ENCODE data around the gene OR5H6.

The OR5H6 gene

DNA sequence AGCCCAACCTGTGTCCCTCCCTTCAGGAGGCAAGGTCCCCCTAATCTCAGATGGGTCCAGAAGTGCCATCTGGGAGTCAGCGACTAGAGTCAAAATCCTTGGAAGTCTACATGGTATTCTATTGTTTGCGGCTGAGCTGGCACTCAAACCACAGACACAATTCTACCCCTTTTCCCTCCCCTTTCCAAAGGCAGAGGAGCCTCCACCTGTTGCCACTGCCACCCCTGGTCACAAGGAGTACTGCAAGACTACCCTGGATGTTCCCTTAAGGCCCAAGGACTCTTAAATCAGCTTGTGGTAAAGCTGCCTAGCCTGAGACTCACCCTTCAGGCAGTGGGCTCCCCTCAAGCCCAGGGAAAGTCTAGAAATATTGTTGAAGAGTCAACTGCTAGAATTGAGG, 4.3 kb upstream of the OR5H6 start:
- no peak overlapping the region for H3K4me3 ChIP-seq
- no peaks in the 10 kb centered on the region for H3K4me1 ChIP-seq
- H3K36me3 ChIP-seq = no peaks in the 10 kb centered on the region
- no peak overlapping the region for H3K9ac ChIP-seq
- H3K9me3 ChIP-seq (replicated peaks in 1 of 11) = peaks cover 0 to 6% (median 0%) of the 10 kb centered on the region in 11 experiments; a peak in 1 of 22 replicates
- no peaks in the 10 kb centered on the region for H3K27me3 ChIP-seq
- H4K20me1 ChIP-seq = no peaks in the 10 kb centered on the region
- H3K27ac ChIP-seq = no peak overlapping the region
- no peak overlapping the region for H3K4me2 ChIP-seq
- no peak for TF ChIP-seq Cebpa-rat (IDR thresholded peaks at IDR 0.05)

DNA sequence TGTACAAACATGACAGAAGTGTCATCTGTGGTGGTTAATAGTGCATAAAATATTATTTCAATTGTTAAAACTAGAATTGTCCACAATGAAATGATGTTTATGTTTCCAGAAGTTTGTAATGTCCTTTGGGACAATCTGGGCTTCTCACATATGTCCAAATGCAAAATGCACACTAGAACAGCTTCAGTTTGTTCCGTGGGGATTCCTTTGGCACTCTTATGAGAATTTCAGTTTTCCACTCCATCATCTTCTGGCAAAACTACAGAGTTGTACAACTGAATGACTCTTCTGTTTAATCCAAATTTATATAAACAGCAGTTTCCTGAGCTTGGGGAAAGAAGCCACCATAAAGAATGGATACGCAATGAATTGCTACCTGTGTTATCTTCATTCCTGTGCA, 2.0 kb upstream of the OR5H6 start:
- H3K4me2 ChIP-seq = no peak overlapping the region
- H3K4me1 ChIP-seq = no peaks in the 10 kb centered on the region
- TF ChIP-seq Cebpa-rat (IDR thresholded peaks at IDR 0.05) = no peak
- no peaks in the 10 kb centered on the region for H4K20me1 ChIP-seq
- no peak overlapping the region for H3K4me3 ChIP-seq
- H3K36me3 ChIP-seq = no peaks in the 10 kb centered on the region
- no peak overlapping the region for H3K27ac ChIP-seq
- H3K9ac ChIP-seq = no peak overlapping the region
- H3K27me3 ChIP-seq = no peaks in the 10 kb centered on the region
- H3K9me3 ChIP-seq (replicated peaks in 1 of 11) = peaks cover 0 to 6% (median 0%) of the 10 kb centered on the region in 11 experiments; a peak in 1 of 22 replicates

DNA sequence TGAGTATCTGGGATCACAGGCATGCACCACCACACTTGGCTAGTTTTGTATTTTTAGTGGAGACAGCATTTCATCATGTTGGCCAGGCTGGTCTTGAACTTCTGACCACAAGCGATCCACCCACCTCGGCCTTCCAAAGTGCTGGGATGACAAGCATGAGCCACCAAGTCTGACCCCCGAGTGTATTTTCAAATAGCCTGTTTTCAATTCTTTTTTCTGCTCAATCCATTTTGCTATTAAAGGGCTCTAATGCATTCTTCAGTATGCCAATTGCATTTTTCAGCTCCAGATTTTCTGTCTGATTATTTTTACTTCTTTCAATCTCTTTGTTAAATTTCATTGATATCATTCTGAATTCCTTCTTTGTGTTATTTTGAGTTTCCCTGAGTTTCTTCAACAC, 5.8 kb downstream of the OR5H6 start:
- Histone ChIP-seq H3K4me2 (no peak overlapping the region), H3K36me3 (no peaks in the 10 kb centered on the region), H3K9ac (no peak overlapping the region), H3K4me1 (no peaks in the 10 kb centered on the region), H3K9me3 (replicated peaks in 1 of 11) (peaks cover 21 to 33% (median 24%) of the 10 kb centered on the region in 11 experiments), H3K27ac (no peak overlapping the region), H3K27me3 (no peaks in the 10 kb centered on the region), H4K20me1 (no peaks in the 10 kb centered on the region), H3K4me3 (no peak overlapping the region)
- TF ChIP-seq Cebpa-rat (IDR thresholded peaks at IDR 0.05) = no peak

DNA sequence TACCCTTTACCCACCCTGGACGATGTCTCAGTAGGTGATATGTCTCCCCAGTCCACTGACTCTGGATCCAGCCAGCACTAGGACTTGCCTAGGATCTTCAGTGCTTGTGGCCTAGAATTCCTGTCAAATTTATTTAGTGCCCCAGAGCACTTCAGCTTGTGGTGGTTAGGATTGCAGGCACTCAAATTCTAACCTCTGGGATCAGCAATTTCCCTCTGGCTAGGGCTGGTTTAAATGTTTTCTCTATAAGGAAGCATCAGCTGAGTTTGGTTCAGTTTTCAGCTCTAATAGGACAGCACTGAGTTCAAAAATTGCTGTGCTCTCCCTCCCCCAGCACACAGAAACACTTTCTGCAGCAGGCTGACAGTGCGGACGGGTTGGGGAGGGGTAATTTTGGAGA, 8.1 kb downstream of the OR5H6 start:
- no peaks in the 10 kb centered on the region for H3K4me1 ChIP-seq
- H3K27me3 ChIP-seq = no peaks in the 10 kb centered on the region
- no peaks in the 10 kb centered on the region for H3K36me3 ChIP-seq
- TF ChIP-seq Cebpa-rat (IDR thresholded peaks at IDR 0.05) = no peak
- no peak overlapping the region for H3K9ac ChIP-seq
- no peak overlapping the region for H3K4me3 ChIP-seq
- H3K4me2 ChIP-seq = no peak overlapping the region
- H3K9me3 ChIP-seq (replicated peaks in 1 of 11) = peaks cover 26 to 41% (median 31%) of the 10 kb centered on the region in 11 experiments
- no peaks in the 10 kb centered on the region for H4K20me1 ChIP-seq
- H3K27ac ChIP-seq = no peak overlapping the region

DNA sequence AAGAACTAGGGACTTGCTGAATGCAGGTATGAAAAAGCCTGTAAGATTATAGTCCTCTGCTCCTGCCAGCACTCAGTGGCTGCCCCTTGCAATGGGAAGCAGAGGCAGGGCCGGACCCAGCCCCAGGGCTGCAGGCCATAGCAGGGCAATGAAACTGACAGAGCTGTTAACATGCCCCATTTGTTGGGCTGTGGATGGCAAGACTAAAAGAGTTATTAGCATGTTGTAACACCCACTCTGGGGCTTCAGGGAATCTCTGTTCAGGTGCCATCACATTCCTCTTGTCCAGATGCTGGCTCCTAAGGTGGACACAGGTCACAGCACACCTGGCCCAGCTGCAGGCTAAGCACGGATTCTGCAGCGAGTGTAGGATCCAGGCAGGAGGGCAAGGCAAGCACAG, 10.9 kb downstream of the OR5H6 start:
- Histone ChIP-seq H3K4me3 (no peak overlapping the region), H3K4me2 (no peak overlapping the region), H3K27ac (no peak overlapping the region), H3K4me1 (no peaks in the 10 kb centered on the region), H3K9me3 (replicated peaks in 1 of 11) (peaks cover 20 to 30% (median 25%) of the 10 kb centered on the region in 11 experiments), H4K20me1 (no peaks in the 10 kb centered on the region), H3K27me3 (no peaks in the 10 kb centered on the region), H3K36me3 (no peaks in the 10 kb centered on the region), H3K9ac (no peak overlapping the region)
- TF ChIP-seq Cebpa-rat (IDR thresholded peaks at IDR 0.05) = no peak

DNA sequence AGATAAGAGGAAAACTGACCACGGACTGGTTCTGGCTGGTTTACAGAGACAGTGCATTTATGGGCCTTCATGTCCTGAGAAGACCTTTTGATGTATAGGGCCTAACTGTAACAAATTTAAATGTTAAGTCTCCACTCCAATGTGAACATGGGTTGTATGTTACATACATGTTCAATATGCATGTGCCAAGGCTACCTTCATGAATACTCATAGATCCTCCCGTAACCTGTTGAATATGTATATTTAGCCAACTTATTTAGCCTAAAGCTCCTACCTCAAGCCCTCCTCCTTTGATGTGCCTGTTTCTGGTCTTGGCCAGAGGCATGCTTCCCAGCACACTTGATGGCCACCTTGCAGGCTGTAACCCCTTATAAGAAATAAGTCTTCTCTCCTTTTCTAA, 18.2 kb downstream of the OR5H6 start, which contains the start of gene OR5H2:
OR5H2 (plus strand) TSS at position 301 of the 400 bp plus-strand sequence. CDS start 398 bp downstream, outside the sequence.
- Histone ChIP-seq H3K9me3 (replicated peaks in 1 of 11) (no peaks in the 10 kb centered on the region), H3K27ac (no peak within 1 kb of the TSS), H3K36me3 (no peaks in the 10 kb centered on the region), H3K4me2 (no peak within 1 kb of the TSS), H3K4me3 (no peak within 1 kb of the TSS), H3K27me3 (no peaks in the 10 kb centered on the region), H4K20me1 (no peaks in the 10 kb centered on the region), H3K9ac (no peak within 1 kb of the TSS), H3K4me1 (no peaks in the 10 kb centered on the region)
- no peak for TF ChIP-seq Cebpa-rat (IDR thresholded peaks at IDR 0.05)

DNA sequence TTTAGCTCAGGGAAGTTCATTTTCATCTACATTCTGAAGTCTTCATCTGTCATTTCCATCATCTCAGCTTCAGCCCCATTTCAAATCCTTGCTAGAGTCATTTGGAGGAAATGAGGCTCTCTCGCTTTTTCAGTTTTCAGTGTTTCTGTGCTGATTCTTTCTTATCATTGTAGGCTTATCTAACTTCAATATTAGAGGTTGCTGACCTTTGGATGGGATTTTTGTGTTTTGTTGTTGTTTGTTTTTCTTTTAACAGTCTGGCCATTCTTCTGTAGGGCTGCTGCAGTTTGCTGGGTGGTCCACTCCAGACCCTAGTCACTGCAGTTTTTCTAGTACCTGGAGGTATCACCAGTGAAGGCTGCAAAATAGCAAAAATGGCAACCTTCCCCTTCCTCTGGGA, 26.9 kb downstream of the OR5H6 start:
- H3K4me2 ChIP-seq = no peak overlapping the region
- H3K27me3 ChIP-seq = no peaks in the 10 kb centered on the region
- H3K4me3 ChIP-seq = no peak overlapping the region
- no peaks in the 10 kb centered on the region for H3K36me3 ChIP-seq
- H4K20me1 ChIP-seq = no peaks in the 10 kb centered on the region
- no peak overlapping the region for H3K27ac ChIP-seq
- peaks cover 0 to 7% (median 0%) of the 10 kb centered on the region in 11 experiments; a peak in 2 of 22 replicates for H3K9me3 ChIP-seq (replicated peaks in 1 of 11)
- H3K4me1 ChIP-seq = no peaks in the 10 kb centered on the region
- no peak overlapping the region for H3K9ac ChIP-seq
- no peak for TF ChIP-seq Cebpa-rat (IDR thresholded peaks at IDR 0.05)

DNA sequence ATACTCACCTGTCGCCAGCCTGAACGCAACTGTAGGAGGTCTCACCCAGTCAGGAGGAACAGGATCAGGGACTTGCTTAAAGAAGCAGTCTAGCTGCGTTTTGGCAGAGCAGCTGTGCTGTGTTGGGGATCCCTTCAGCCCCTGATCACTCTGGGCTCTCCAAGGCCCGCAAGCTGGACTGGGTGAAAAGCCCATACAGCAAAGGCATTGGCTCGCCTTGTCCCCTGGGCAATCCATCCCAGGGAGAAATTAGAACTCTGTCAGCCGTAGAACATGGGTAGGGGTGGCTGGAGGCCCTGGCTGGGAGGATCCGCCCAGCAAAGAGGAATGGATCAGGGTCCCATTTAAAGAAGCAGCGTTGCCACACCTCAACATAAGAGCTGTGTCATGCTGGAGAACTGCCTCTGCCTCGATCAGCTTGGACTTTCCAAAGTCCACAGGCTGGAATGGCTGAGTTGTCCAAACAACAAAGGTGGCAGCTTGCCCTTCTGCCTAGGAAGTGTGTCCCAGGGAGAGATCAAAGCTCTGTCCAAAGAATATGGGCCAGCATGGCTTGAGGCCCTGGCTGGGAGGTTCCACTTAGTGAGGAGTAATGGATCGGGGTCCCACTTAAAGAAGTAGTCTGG, 27.4 kb downstream of the OR5H6 start:
- peaks cover 0 to 7% (median 0%) of the 10 kb centered on the region in 11 experiments; a peak in 2 of 22 replicates for H3K9me3 ChIP-seq (replicated peaks in 1 of 11)
- no peaks in the 10 kb centered on the region for H3K27me3 ChIP-seq
- no peak overlapping the region for H3K27ac ChIP-seq
- H3K4me2 ChIP-seq = no peak overlapping the region
- H3K9ac ChIP-seq = no peak overlapping the region
- no peaks in the 10 kb centered on the region for H3K36me3 ChIP-seq
- H4K20me1 ChIP-seq = no peaks in the 10 kb centered on the region
- H3K4me1 ChIP-seq = no peaks in the 10 kb centered on the region
- TF ChIP-seq Cebpa-rat (IDR thresholded peaks at IDR 0.05) = no peak
- H3K4me3 ChIP-seq = no peak overlapping the region

All from BLaER1 treated with 17β-estradiol and CSF1 and Interleukin-3, amounts not matched to agents 10 nM and 100 nM (cell line).